Measurements from ENCODE around the gene OSBPL8. TPM values are rescaled to one million over a fixed set of nuclear protein-coding genes. Genes with fewer than 3 reads are reported as not detected.

The OSBPL8 gene
- total and polyA plus RNA-seq, 4 donors: 6.9 to 32.5 (median 22.9) TPM

DNA sequence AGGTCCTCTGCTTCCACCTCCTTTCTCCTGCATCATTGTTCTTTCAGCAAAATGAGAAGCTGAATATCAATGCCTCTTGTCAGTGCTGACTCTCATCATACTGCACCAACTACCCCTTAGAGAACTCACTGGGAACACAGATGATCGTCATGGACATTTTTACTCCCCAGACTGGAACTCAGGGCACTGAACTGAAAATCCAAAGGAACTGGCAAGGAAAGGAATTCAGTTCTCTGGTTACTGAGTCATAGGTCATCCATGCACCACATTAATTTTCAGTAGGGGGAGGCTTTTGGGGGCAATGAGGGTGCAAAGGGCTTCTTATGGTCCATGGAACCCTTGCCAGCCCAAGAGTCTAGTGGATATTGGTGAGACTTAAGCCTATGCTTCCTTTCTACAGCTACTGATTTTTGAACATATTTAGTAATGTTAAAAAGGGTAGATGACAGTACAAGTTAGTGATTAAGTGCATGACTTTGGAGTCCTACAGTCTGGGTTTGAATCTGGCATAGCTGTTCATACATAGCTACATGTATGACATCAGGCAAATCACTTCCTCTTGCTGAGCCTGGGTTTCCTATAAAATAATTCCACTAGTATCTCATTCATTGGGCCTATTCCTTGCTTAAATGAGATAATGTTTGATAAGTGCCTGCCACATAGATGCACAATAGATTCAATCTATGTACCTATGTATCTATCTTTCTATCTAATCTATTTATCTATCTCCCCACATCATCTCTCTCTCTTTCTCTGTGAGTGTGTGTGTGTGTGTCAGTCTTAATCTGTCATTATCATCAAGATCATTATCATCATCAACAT lies 240.6 kb downstream of the OSBPL8 start:
- WGBS: 94% methylated on average over 1 of the region's 1 CpG
- Histone ChIP-seq H3K27ac (ENCODE audit: low read depth in 1 of 2, low read length in 2 of 2) (no peak overlapping the region), H3K4me3 (ENCODE audit: low read depth in 1 of 3, low read length in 3 of 3) (no peak overlapping the region), H3K36me3 (ENCODE audit: control insufficient read depth in 4 of 4, insufficient read depth in 3 of 4, low read depth in 1 of 4, low read length in 3 of 4) (no peaks in the 10 kb centered on the region), H3K9me3 (ENCODE audit: control insufficient read depth in 4 of 4, low read length in 3 of 4) (no peaks in the 10 kb centered on the region), H3K27me3 (ENCODE audit: control insufficient read depth in 4 of 4, insufficient read depth in 4 of 4, low read length in 3 of 4) (no peaks in the 10 kb centered on the region), H3K9ac (ENCODE audit: low read depth in 1 of 2, low read length in 2 of 2) (no peak overlapping the region), H3K4me1 (ENCODE audit: control insufficient read depth in 4 of 4, insufficient read depth in 4 of 4, low read length in 3 of 4) (no peaks in the 10 kb centered on the region)
- no peak for DNase-seq (ENCODE audit: low spot score)
- TF ChIP-seq SP1 (IDR thresholded peaks at IDR 0.05) (no peak), GABPA (IDR thresholded peaks at IDR 0.05 in 1 of 2, conservative IDR thresholded peaks at IDR 0.05 in 1 of 2) (no peak), MAX (IDR thresholded peaks at IDR 0.05) (no peak), RAD21 (IDR thresholded peaks at IDR 0.05) (no peak), EGR1 (IDR thresholded peaks at IDR 0.05; ENCODE audit: low read depth in 2 of 2) (no peak), REST (IDR thresholded peaks at IDR 0.05) (no peak), TAF1 (conservative IDR thresholded peaks at IDR 0.05) (no peak), YY1 (IDR thresholded peaks at IDR 0.05) (no peak)

DNA sequence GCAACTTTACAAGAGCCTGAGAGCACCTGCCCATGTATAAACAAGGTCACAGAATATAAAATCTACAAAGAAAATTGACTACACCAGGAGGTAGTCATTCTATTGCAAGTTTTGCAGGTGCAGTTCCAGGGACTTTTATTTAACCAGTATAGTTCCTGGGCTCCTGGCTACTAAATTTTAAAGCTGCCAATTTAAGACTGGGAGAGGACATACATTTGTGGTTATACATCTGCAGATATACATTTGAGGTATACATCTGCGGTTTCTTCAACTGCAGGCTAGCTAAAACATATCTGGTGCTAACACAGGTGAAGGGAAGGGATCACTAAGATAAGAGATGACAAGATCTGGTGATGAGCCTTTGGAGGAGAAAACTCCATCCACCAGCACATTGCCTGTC lies 241.6 kb downstream of the OSBPL8 start:
- H3K27me3 ChIP-seq (ENCODE audit: control insufficient read depth in 4 of 4, insufficient read depth in 4 of 4, low read length in 3 of 4): no peaks in the 10 kb centered on the region
- no peaks in the 10 kb centered on the region for H3K9me3 ChIP-seq (ENCODE audit: control insufficient read depth in 4 of 4, low read length in 3 of 4)
- no peak overlapping the region for H3K9ac ChIP-seq (ENCODE audit: low read depth in 1 of 2, low read length in 2 of 2)
- no peaks in the 10 kb centered on the region for H3K36me3 ChIP-seq (ENCODE audit: control insufficient read depth in 4 of 4, insufficient read depth in 3 of 4, low read depth in 1 of 4, low read length in 3 of 4)
- TF ChIP-seq ZBTB33 (IDR thresholded peaks at IDR 0.05): no peak
- TF ChIP-seq EGR1 (IDR thresholded peaks at IDR 0.05; ENCODE audit: low read depth in 2 of 2): no peak
- TF ChIP-seq FOXA2 (IDR thresholded peaks at IDR 0.05): no peak
- TF ChIP-seq MAX (IDR thresholded peaks at IDR 0.05): no peak
- no peak for TF ChIP-seq JUND (IDR thresholded peaks at IDR 0.05)
- no peak for TF ChIP-seq CTCF (IDR thresholded peaks at IDR 0.05; ENCODE audit: low read depth, low read length, missing input control)
- no peak for TF ChIP-seq HNF4G (IDR thresholded peaks at IDR 0.05)
- no peak for TF ChIP-seq NR2F2 (IDR thresholded peaks at IDR 0.05)
- TF ChIP-seq YY1 (IDR thresholded peaks at IDR 0.05): no peak
- TF ChIP-seq RAD21 (IDR thresholded peaks at IDR 0.05): no peak
- no peak for TF ChIP-seq RXRA (IDR thresholded peaks at IDR 0.05)
- TF ChIP-seq TAF1 (conservative IDR thresholded peaks at IDR 0.05): no peak
- no peak for DNase-seq (ENCODE audit: low spot score)
- no peaks in the 10 kb centered on the region for H3K4me1 ChIP-seq (ENCODE audit: control insufficient read depth in 4 of 4, insufficient read depth in 4 of 4, low read length in 3 of 4)
- H3K27ac ChIP-seq (ENCODE audit: low read depth in 1 of 2, low read length in 2 of 2): no peak overlapping the region
- 95% methylated on average over 1 of the region's 1 CpG for WGBS
- H3K4me3 ChIP-seq (ENCODE audit: low read depth in 1 of 3, low read length in 3 of 3): no peak overlapping the region

Data from liver (tissue), 9 donors.